ENCODE measurements around the gene USP32.

USP32 gene

DNA sequence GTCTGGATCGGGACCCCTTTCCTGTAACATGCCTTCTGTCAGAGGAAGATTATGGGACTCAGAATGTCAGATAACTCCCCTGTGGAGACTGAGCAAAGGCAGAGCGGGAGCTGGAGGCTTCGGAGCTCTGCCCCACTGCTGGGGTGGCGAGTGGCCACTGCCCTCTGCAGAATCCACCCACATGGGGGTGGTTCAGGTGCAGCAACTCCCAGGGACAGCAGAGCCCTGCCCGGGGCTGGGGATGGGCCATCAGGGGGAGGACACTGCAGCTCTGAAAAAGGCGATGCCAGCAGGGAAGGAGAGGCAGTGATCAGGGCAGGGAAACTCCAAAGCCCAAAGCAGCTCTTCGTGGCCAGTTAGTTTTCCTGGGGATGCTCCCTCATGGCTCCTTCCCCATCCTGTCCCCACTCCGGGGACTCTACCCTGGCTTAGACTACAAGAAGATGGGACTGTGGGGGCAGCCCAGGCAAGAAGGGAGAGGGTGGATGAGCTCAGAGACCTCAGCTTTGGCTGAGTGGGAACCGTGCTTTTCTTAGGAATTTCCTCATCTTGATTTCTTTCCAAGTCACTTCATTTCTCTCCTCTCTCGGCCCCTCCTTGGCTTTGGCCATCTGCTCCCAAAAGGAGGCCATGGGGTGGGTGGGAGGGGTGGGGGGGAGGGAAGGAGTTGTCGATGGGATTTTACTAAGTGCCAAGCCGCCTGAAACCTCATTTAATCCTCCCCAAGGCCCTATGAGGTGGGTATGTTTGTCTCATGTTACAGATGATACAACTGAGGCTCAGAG lies 238.1 kb downstream of the USP32 start:
- DNase-seq, result no peak

DNA sequence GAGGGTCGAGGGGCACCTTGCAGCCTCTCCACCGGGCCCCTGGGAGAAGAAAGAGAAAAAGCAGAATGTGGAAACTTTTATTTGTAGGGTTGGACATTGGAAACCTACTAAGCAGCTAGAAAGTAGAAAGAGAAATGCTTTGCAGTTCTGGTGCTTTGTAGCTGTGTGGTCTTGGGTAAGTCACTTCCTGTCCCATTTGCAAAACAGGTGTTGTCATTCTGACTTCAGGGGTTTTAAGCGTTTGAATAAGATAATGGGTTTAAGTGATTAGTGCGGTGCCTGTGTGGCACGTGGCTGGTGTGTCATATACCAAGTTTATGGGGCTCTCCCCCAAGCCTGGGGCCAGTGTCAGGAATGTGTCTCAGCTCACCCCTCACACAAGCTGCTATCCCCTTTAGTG lies 240.6 kb downstream of the USP32 start:
- no peak for DNase-seq

DNA sequence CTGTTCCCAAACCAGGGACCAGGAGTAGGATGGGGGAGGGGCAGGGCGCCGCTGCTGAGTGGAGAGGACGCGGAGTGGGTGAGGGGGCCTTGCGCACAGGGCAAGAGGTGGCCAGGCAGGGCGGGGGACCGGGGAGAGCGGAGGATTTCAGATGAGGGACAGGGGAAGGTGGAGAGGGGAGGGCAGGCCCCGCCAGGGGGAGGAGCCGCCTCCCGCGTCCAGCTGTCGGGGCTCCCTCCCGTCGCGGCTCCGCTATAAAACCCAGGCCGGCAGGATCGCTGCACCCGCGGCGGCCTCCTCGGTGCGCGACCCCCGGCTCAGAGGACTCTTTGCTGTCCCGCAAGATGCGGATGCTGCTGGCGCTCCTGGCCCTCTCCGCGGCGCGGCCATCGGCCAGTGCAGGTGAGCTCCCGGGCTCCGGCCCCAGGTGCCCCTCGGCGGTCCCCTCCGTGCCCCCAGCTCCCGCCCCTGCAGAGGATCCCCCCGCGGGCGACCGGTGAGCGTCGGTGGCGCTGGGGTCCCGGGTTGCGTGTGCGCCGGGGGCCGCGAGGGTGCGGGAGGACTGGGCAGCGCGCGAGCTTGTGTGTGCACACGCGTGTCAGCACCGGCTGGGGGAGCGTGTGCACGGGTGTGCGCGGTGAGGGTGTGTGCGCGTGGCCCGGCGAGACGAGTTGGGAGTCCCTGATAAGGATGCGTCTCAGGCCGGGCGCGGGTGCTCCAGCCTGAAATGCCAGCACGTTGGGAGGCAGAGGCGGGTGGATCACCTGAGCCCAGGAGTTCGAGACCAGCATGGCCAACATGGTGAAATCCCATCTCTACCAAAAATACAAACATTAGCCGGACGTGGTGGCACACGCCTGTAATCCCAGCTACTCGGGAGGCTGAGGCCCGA lies 242.0 kb downstream of the USP32 start, which contains the start of gene CA4:
TSS of gene CA4 (plus strand) at position 283 of the 892 bp plus-strand sequence. CDS start at position 345, 62 bp downstream.
- DNase-seq, result no peak

DNA sequence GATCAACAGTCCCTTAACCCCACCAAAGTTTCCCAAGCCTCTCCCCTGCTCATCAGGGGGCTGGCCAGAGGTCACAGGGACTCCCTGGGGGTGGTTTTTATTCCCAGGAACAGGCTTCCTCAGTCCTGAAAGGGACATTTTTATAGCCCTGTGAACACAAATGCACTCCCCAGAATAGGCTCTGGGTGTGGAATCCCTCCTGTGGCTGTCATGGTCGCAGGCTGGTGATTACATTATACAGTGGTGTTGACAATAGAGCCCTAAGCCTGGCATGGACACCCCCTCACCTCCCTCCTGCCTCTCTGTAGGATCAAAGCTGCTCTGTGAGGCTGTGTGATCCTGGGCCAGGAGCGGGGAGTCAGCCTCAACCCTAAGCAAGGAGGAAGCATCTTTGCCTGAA lies 243.6 kb downstream of the USP32 start:
- DNase-seq, result no peak

- peak in 3 of 4 experiments; percentile 36 to 48 (median 45) for DNase-seq
Measured at GRCh38 chr17:60147553-60148223, 244.2 kb downstream of the USP32 start.

DNA sequence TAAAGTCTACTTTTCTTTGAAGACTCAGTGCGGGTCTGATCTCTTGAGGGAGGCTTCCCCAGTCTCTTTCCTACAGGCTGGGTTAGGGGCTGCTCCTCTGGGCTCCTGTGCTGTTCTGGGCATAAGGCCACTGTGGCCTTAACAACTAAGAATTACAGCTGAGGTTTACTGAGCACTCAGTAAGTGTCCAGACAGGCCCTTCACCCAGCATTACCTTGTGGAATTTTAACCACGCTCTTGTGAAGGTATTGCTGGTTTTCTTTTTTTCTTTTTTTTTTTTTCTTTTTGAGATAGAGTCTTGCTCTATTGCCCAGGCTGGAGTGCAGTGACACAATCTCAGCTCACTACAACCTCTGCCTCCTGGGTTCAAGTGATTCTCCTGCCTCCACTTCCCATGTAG lies 245.7 kb downstream of the USP32 start:
- no peak for DNase-seq

GRCh38 chr17:60145006-60145935 lies 246.7 kb downstream of the USP32 start:
- no peak for DNase-seq

- DNase-seq, result peak; percentile 87 to 94 (median 91)
Measured at GRCh38 chr17:60142872-60143499, 248.9 kb downstream of the USP32 start.

DNA sequence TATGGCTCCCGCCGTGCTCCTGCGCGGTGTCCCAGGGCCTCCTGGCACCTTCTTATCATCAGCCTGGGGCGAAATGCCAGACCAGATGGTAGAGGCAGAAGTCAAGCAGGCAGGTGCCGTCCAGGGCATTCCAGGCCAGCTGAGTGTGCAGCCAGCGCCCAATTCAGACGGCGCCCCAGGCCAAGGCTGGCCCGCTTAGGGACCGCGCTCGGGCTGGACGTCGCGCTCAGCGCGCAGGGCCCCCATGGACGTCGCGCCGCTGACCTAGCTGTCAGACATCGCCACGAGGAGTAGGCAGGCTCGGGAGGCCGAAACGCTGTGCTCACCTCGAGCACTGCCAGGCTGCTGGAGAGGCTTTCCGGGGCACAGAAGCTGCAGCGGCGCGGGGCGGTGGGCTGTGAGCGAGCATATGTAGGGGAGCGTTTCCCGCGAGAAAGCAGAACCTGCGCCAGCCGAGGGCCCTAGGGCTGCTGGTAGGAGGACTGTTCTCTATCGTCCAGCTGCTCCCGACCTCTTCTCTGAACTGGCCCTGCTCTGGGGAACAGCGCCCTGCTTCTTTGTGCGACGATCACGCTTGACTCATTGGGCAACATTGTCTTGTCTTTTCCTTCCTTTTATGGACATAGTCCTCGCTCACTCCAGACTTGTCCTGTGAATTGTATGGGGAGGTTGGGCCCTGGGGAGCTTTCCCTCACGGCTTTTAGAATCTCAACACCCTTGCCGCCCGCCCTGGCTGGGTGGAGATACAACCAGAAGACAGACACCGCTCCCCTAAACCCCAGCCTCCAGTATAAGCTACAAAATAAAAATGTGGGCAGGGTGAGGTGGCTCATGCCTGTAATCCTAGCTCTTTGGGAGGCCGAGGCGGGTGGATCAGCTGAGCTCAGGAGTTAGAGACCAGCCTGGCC lies 250.6 kb downstream of the USP32 start:
- DNase-seq, result peak; percentile 66 to 79 (median 76)

- DNase-seq, result peak; percentile 79 to 91 (median 83)
Measured at GRCh38 chr17:60139438-60140285, 252.3 kb downstream of the USP32 start.

GRCh38 chr17:60138769-60139437 lies 253.0 kb downstream of the USP32 start:
- DNase-seq, result no peak

DNA sequence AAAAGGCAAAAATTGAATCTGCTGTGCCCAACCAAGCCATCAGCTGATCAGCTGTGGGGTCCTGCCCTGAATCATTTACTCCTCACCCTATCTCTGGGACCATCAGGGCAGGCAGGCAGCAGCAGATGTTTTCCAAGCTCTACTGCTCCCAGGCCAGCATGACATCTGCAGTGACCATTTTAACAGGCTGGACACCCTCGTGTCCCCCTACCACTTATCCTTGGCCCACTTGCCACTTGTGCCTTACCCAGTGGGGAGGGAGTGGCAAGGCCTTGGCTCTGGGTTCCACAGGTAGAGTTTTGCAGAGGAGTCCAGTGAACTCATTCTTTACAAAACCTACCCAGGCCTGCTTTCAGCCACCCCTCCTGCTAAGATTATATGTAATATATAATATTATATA lies 254.2 kb downstream of the USP32 start:
- no peak for DNase-seq

- DNase-seq, result no peak
Measured at GRCh38 chr17:60135951-60136666, 255.8 kb downstream of the USP32 start.

DNA sequence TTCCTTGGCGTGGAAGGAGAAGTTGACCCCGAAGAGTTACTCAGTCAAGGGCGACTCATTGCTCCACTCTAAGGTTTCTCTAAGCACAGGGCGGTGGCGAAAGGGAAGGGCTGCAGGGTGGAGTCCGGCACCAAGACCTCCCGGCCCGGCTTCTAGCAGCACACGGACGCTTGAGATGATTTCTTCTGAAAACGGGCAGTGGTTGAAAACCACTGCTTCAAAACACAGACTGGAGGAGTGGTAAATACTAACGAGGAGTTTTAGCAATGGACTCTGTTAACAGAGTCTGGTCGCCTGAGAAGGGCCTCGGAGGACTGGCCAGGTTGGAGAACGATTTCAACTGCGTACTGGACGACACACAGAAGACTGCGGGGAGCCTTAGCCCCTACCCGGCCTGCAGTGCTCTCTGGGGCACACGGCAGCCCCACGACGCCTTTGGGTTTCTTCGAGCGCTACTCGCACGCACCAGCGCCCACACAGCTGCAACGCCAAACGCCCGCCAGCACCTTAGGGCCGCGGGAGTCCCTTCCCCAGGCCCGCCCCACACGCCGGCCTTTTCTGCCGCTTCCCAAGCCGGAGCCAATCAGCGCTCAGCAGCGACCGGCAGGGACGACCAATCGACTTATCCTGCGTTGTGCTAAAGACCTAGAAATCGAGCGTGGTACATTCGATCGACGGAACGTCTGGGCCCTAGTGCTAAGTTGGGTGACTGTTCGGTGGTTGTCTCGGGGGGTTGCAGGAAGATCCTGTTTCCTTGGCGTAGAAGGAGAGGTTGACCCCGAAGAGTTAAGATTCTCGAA lies 256.6 kb downstream of the USP32 start:
- DNase-seq, result peak; percentile 91 to 95 (median 94)

DNA sequence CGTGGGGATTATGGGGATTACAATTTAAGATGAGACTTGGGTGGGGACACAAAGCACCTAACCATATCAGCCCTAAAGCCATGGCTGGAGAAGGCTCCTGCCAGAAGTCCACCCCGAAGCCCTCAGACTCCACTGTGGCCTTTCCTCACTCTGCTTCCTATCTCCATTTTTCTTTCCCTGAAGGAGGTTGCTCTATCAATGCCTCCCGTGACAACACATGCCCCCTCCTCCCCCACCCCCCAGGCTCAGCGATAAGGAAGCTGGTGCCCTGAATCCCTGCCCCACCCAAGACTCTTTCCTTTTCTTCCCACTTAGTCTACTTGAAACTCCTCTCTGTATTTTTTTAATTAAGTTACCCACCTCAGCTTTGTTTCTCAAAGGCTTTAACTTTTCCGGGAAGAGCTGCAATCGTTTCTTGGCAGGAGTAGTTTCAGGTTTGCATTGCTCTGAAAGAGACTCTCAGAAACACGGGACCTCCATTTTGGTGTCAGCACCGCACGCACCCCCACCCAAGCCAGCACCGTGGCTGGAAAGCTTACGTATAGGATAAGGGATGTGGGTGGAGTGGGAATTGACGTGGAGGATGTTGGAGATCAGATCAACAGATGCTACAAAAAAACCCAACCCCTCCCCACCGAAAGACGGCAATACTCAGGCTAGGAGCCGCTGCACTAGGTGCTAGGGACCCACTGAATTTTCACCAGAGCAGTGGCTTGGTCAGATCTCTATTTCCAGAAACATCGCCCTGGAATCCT lies 257.4 kb downstream of the USP32 start:
- peak in 3 of 4 experiments; percentile 37 to 66 (median 58) for DNase-seq

- DNase-seq, result no peak
Measured at GRCh38 chr17:60130466-60130865, 261.5 kb downstream of the USP32 start.
